DMS79 treated with DMSO at 0.1 percent for 48 hours (cell line): ENCODE results near the gene CDC37.
"Not testable (repeated sequence)": the region's sequence is repeated elsewhere in the genome, so short reads cannot be mapped to it uniquely, and the experiment has no call there.

Source experiments
- DNase-seq: peaks from one replicate; lab custom pipeline; 2025; lab: John Stamatoyannopoulos, UW

Gene CDC37

GRCh38 chr19:10419646-10420443, 16.5 kb upstream of the CDC37 start:
- DNase-seq, result peak; percentile 34

GRCh38 chr19:10419200-10419645, 15.9 kb upstream of the CDC37 start:
- DNase-seq, result no peak

- no peak for DNase-seq
These were observed 15.3 kb upstream of the CDC37 start for GRCh38 chr19:10418485-10419199.

GRCh38 chr19:10418235-10418484, 14.8 kb upstream of the CDC37 start:
- no peak for DNase-seq

- DNase-seq, result peak; percentile 47
These were observed 14.3 kb upstream of the CDC37 start for GRCh38 chr19:10417541-10418234.

GRCh38 chr19:10416380-10417257, 13.3 kb upstream of the CDC37 start:
- DNase-seq, result peak; percentile 44

- peak; percentile 21 for DNase-seq
These were observed 12.7 kb upstream of the CDC37 start for GRCh38 chr19:10416083-10416379.

GRCh38 chr19:10412257-10412977, 9.1 kb upstream of the CDC37 start:
- no peak for DNase-seq

- DNase-seq, result not testable (repeated sequence)
These were observed 7.9 kb upstream of the CDC37 start for GRCh38 chr19:10411224-10411623.

- no peak for DNase-seq
These were observed 5.4 kb upstream of the CDC37 start for GRCh38 chr19:10408511-10409283.

- no peak for DNase-seq
These were observed 3.8 kb upstream of the CDC37 start for GRCh38 chr19:10407096-10407495.

- DNase-seq, result no peak
These were observed 2.8 kb upstream of the CDC37 start for GRCh38 chr19:10406191-10406590.

- no peak for DNase-seq
These were observed 1.8 kb upstream of the CDC37 start for GRCh38 chr19:10404888-10405820.

GRCh38 chr19:10402441-10403038, 802 bp downstream of the CDC37 start:
- DNase-seq, result no peak

GRCh38 chr19:10399878-10400277, 3.5 kb downstream of the CDC37 start:
- no peak for DNase-seq

GRCh38 chr19:10399340-10399739, 4.0 kb downstream of the CDC37 start:
- not testable (repeated sequence) for DNase-seq

- DNase-seq, result no peak
These were observed 4.5 kb downstream of the CDC37 start for GRCh38 chr19:10398819-10399218.

GRCh38 chr19:10395917-10396316, 7.4 kb downstream of the CDC37 start:
- DNase-seq, result no peak

GRCh38 chr19:10395436-10395835, 7.9 kb downstream of the CDC37 start:
- no peak for DNase-seq
